Measurements from ENCODE around the gene NUSAP1. TPM values are rescaled to one million over a fixed set of nuclear protein-coding genes. Genes with fewer than 3 reads are reported as not detected.
"Not testable (repeated sequence)": the region's sequence is repeated elsewhere in the genome, so short reads cannot be mapped to it uniquely, and the experiment has no call there.

Gene NUSAP1
- total RNA-seq, 1 experiment from 2014 or later = 158 TPM

DNA sequence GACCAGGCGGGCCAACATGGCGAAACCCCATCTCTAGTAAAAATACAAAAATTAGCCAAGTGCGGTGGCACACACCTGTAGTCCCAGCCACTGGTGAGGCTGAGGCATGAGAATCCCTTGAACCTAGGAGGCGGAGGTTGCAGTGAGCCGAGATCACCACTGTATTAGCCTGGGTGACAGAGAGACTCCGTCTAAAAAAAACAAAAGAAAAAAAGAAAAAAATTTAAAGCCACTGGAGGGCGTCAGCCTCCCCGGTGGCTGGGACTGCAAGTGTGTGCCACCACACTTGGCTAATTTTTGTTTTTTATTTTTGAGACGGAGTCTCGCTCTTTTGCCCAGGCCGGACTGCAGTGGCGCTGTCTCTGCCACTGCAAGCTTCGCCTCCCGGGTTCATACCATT, 92.1 kb downstream of the NUSAP1 start:
- Histone ChIP-seq H2BK12ac (ENCODE audit: insufficient read length, low read depth, low read length) (no peak overlapping the region), H3K56ac (ENCODE audit: insufficient read length, low read depth, low read length) (no peak overlapping the region), H3K4me1 (ENCODE audit: insufficient read depth, low read length) (no peaks in the 10 kb centered on the region), H4K8ac (replicated peaks; ENCODE audit: insufficient read length, low read depth, low read length) (no peak overlapping the region), H3K27ac (ENCODE audit: insufficient read length, low read depth, low read length) (no peak overlapping the region), H4K5ac (ENCODE audit: insufficient read length, low read depth, low read length) (no peak overlapping the region), H3T11ph (ENCODE audit: low read length) (no peak overlapping the region), H2BK15ac (ENCODE audit: low read depth, low read length) (no peak overlapping the region), H2AK5ac (ENCODE audit: insufficient read length, low read length) (no peak overlapping the region), H3K23ac (ENCODE audit: insufficient read length, low read depth, low read length) (no peak overlapping the region), H3K9ac (ENCODE audit: extremely low read depth, insufficient read length, low read length) (no peak overlapping the region), H4K20me1 (ENCODE audit: control insufficient read depth, insufficient read depth, insufficient read length) (no peaks in the 10 kb centered on the region), H3K4ac (ENCODE audit: low read depth, low read length) (no peak overlapping the region), H3K23me2 (ENCODE audit: insufficient read length, low read depth, low read length, poor library complexity, severe bottlenecking) (no peaks in the 10 kb centered on the region), H2BK120ac (ENCODE audit: low read depth, low read length, poor library complexity, severe bottlenecking) (no peak overlapping the region), H2AFZ (ENCODE audit: low read length) (no peak overlapping the region), H3K14ac (ENCODE audit: insufficient read depth, low read length) (no peak overlapping the region), H3K27me3 (ENCODE audit: insufficient read depth, low read length) (no peaks in the 10 kb centered on the region), H4K91ac (ENCODE audit: insufficient read length, low read depth, low read length) (no peak overlapping the region), H2BK20ac (ENCODE audit: low read depth, low read length, poor library complexity, severe bottlenecking) (no peak overlapping the region), H3K9me3 (ENCODE audit: control insufficient read depth, low read depth, low read length) (no peaks in the 10 kb centered on the region), H3K18ac (ENCODE audit: insufficient read length, low read depth, low read length) (no peak overlapping the region), H3K79me2 (ENCODE audit: insufficient read depth, low read length) (peaks cover 19% of the 10 kb centered on the region; the same call in 1 of the 2 replicates), H3K4me2 (ENCODE audit: insufficient read depth, insufficient read length, low read length) (no peak overlapping the region), H2BK5ac (ENCODE audit: insufficient read length, low read length) (no peak overlapping the region), H3K79me1 (ENCODE audit: insufficient read depth, low read depth, low read length, poor library complexity, severe bottlenecking) (peaks cover 11% of the 10 kb centered on the region)
- Mint-ChIP-seq H3K4me3 (no peak overlapping the region), H3K27me3 (ENCODE audit: low read depth) (no peaks in the 10 kb centered on the region), H3K4me1 (peaks cover 4 to 7% of the 10 kb centered on the region in 2 experiments; a peak in 3 of 4 replicates), H3K9me3 (no peaks in the 10 kb centered on the region), H3K36me3 (ENCODE audit: insufficient read depth in 1 of 3, low read depth in 3 of 3) (peaks cover 3 to 16% (median 10%) of the 10 kb centered on the region in 3 experiments; a peak in 6 of 7 replicates), H3K27ac (no peak overlapping the region; a peak in 1 of 7 replicates)
- no CpG with 5 or more reads among the region's 14 CpGs for WGBS (ENCODE audit: extremely low coverage, insufficient read length, low lambda C conversion rate)
- TF ChIP-seq, protein P1, sequence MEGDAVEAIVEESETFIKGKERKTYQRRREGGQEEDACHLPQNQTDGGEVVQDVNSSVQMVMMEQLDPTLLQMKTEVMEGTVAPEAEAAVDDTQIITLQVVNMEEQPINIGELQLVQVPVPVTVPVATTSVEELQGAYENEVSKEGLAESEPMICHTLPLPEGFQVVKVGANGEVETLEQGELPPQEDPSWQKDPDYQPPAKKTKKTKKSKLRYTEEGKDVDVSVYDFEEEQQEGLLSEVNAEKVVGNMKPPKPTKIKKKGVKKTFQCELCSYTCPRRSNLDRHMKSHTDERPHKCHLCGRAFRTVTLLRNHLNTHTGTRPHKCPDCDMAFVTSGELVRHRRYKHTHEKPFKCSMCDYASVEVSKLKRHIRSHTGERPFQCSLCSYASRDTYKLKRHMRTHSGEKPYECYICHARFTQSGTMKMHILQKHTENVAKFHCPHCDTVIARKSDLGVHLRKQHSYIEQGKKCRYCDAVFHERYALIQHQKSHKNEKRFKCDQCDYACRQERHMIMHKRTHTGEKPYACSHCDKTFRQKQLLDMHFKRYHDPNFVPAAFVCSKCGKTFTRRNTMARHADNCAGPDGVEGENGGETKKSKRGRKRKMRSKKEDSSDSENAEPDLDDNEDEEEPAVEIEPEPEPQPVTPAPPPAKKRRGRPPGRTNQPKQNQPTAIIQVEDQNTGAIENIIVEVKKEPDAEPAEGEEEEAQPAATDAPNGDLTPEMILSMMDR (conservative IDR thresholded peaks at IDR 0.05) = peak; percentile 41; the same call in 2 of the 3 replicates
- DNase-seq = peak; percentile 36

DNA sequence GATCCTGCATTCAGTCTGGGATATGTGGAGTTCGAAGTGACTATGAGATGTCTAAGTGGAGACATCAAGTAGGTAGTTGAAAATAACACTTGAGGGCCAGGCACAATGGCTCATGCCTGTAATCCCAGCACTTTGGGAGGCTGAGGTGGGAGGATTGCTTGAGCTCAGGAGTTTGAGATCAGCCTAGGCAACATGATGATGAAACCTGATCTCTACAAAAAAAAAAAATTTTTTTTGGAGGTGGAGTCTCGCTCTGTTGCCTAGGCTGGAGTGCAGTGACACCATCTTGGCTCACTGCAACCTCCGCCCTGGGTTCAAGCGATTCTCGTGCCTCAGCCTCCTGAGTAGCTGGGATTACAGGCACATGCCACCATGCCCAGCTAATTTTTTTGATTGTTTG, 93.2 kb downstream of the NUSAP1 start:
- not testable (repeated sequence) for H3K9me3 Mint-ChIP-seq; H2AFZ ChIP-seq (ENCODE audit: low read length); H3K9ac ChIP-seq (ENCODE audit: extremely low read depth, insufficient read length, low read length); H4K8ac ChIP-seq (replicated peaks; ENCODE audit: insufficient read length, low read depth, low read length); DNase-seq; H2BK120ac ChIP-seq (ENCODE audit: low read depth, low read length, poor library complexity, severe bottlenecking); H2AK5ac ChIP-seq (ENCODE audit: insufficient read length, low read length); H2BK20ac ChIP-seq (ENCODE audit: low read depth, low read length, poor library complexity, severe bottlenecking); H3K27me3 Mint-ChIP-seq (ENCODE audit: low read depth); H2BK5ac ChIP-seq (ENCODE audit: insufficient read length, low read length); H3K4ac ChIP-seq (ENCODE audit: low read depth, low read length); H3K23me2 ChIP-seq (ENCODE audit: insufficient read length, low read depth, low read length, poor library complexity, severe bottlenecking); H3K4me1 ChIP-seq (ENCODE audit: insufficient read depth, low read length); H3K4me3 Mint-ChIP-seq; H3K14ac ChIP-seq (ENCODE audit: insufficient read depth, low read length); H2BK12ac ChIP-seq (ENCODE audit: insufficient read length, low read depth, low read length); H4K91ac ChIP-seq (ENCODE audit: insufficient read length, low read depth, low read length); H3K9me3 ChIP-seq (ENCODE audit: control insufficient read depth, low read depth, low read length); H3K4me2 ChIP-seq (ENCODE audit: insufficient read depth, insufficient read length, low read length); H3T11ph ChIP-seq (ENCODE audit: low read length); H3K18ac ChIP-seq (ENCODE audit: insufficient read length, low read depth, low read length); H4K20me1 ChIP-seq (ENCODE audit: control insufficient read depth, insufficient read depth, insufficient read length); H3K27me3 ChIP-seq (ENCODE audit: insufficient read depth, low read length); H3K56ac ChIP-seq (ENCODE audit: insufficient read length, low read depth, low read length); H3K27ac Mint-ChIP-seq; H3K79me1 ChIP-seq (ENCODE audit: insufficient read depth, low read depth, low read length, poor library complexity, severe bottlenecking); H3K27ac ChIP-seq (ENCODE audit: insufficient read length, low read depth, low read length); H3K23ac ChIP-seq (ENCODE audit: insufficient read length, low read depth, low read length); H3K4me1 Mint-ChIP-seq; H2BK15ac ChIP-seq (ENCODE audit: low read depth, low read length); H4K5ac ChIP-seq (ENCODE audit: insufficient read length, low read depth, low read length)
- peaks cover 10% of the 10 kb centered on the region; the same call in 1 of the 2 replicates for H3K79me2 ChIP-seq (ENCODE audit: insufficient read depth, low read length)
- no CpG with 5 or more reads among the region's 5 CpGs for WGBS (ENCODE audit: extremely low coverage, insufficient read length, low lambda C conversion rate)
- peaks cover 3 to 16% (median 10%) of the 10 kb centered on the region in 3 experiments; a peak in 6 of 7 replicates for H3K36me3 Mint-ChIP-seq (ENCODE audit: insufficient read depth in 1 of 3, low read depth in 3 of 3)
